ENCODE data around the gene SHH.

Gene SHH

GRCh38 chr7:155811895-155812761 lies at the start of gene SHH:
Gene SHH (minus strand): TSS chr7:155812463. CDS start chr7:155812122, 341 bp downstream.
- DNase-seq (ENCODE audit: low read depth in 2 of 2), result no peak

GRCh38 chr7:155861480-155861868 lies 49.2 kb upstream of the SHH start:
- DNase-seq (ENCODE audit: low read depth in 2 of 2), result no peak

GRCh38 chr7:155860840-155861479 lies 48.7 kb upstream of the SHH start:
- no peak for DNase-seq (ENCODE audit: low read depth in 2 of 2)

GRCh38 chr7:155860461-155860839 lies 48.2 kb upstream of the SHH start:
- DNase-seq (ENCODE audit: low read depth in 2 of 2), result no peak

- no peak for DNase-seq (ENCODE audit: low read depth in 2 of 2)
Measured at GRCh38 chr7:155858521-155859061, 46.3 kb upstream of the SHH start.

- DNase-seq (ENCODE audit: low read depth in 2 of 2), result no peak
Measured at GRCh38 chr7:155857141-155857540, 44.9 kb upstream of the SHH start.

GRCh38 chr7:155856656-155857055 lies 44.4 kb upstream of the SHH start:
- no peak for DNase-seq (ENCODE audit: low read depth in 2 of 2)

- no peak for DNase-seq (ENCODE audit: low read depth in 2 of 2)
Measured at GRCh38 chr7:155852426-155853301, 40.4 kb upstream of the SHH start.

GRCh38 chr7:155851892-155852291 lies 39.6 kb upstream of the SHH start:
- no peak for DNase-seq (ENCODE audit: low read depth in 2 of 2)

- DNase-seq (ENCODE audit: low read depth in 2 of 2), result no peak
Measured at GRCh38 chr7:155850766-155851678, 38.8 kb upstream of the SHH start.

- no peak for DNase-seq (ENCODE audit: low read depth in 2 of 2)
Measured at GRCh38 chr7:155850001-155850436, 37.8 kb upstream of the SHH start.

GRCh38 chr7:155848691-155849669 lies 36.7 kb upstream of the SHH start:
- no peak for DNase-seq (ENCODE audit: low read depth in 2 of 2)

- DNase-seq (ENCODE audit: low read depth in 2 of 2), result no peak
Measured at GRCh38 chr7:155847821-155848435, 35.7 kb upstream of the SHH start.

- no peak for DNase-seq (ENCODE audit: low read depth in 2 of 2)
Measured at GRCh38 chr7:155846936-155847335, 34.7 kb upstream of the SHH start.

GRCh38 chr7:155846156-155846555 lies 33.9 kb upstream of the SHH start:
- no peak for DNase-seq (ENCODE audit: low read depth in 2 of 2)

- no peak for DNase-seq (ENCODE audit: low read depth in 2 of 2)
Measured at GRCh38 chr7:155845226-155845625, 33.0 kb upstream of the SHH start.

- DNase-seq (ENCODE audit: low read depth in 2 of 2), result no peak
Measured at GRCh38 chr7:155844526-155844925, 32.3 kb upstream of the SHH start.

GRCh38 chr7:155844019-155844453 lies 31.8 kb upstream of the SHH start:
- DNase-seq (ENCODE audit: low read depth in 2 of 2), result no peak

- DNase-seq (ENCODE audit: low read depth in 2 of 2), result no peak
Measured at GRCh38 chr7:155843426-155844018, 31.3 kb upstream of the SHH start.
